IPS-NIHi7 (cell line): ENCODE measurements around the gene CLEC16A.

Source experiments
- DNase-seq: peaks from one replicate; pipeline ENCODE4 v3.0.0; 2012; ENCODE audit warnings: mixed read lengths; ENCODE audit errors: extremely low spot score

The CLEC16A gene

DNA sequence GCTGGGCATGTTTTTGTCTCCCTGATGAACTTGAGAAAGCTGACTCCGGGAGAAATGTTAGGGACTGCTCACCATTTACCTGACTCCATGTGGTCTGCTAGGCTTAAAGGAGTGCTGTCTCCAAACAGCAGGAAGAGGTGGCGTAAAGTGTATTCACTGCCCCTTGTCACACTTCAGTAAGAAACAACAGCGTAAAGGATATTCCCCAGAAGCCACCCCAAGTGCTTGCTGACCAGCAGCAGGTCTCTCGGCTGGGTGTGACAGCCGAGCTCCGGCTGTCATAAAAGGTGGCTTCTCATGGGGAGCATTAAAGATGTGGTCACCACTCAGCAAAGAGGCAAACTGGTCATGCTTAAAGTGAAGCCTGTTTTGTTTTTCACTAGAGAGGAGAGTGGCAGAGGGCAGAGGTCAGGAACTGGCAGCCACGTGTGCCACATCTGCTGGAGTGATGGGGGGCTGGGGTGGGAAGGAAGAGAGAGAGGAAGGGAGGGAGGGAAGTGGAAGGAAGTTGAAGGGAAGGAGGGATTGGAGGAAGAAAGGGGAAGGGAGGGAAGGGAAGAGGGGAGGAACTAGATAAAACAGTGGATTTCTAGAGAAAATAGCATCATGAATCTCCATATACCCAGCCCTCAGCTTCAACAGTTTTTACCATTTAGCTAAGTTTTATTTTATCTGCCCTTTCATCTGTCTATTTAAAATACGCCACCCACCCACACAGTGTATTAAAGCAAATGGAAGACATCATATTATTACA, 119.3 kb downstream of the CLEC16A start:
- DNase-seq: no peak

DNA sequence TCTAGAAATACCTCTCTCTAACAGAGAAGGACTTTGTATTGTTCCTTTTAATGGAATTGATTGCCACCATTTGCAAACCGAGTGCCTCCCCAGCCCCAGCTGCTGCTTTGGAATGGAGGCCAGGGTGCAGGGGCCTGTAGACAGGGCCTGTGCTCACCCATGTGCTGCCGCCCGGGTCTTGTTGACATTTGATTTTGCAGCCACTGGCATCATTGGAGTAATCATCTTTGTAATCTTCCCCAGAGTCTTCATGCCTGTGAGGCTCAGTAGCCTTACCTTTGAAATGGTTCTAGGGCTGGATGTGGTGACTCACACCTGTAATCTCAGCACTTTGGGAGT, 119.8 kb downstream of the CLEC16A start:
- no peak for DNase-seq

DNA sequence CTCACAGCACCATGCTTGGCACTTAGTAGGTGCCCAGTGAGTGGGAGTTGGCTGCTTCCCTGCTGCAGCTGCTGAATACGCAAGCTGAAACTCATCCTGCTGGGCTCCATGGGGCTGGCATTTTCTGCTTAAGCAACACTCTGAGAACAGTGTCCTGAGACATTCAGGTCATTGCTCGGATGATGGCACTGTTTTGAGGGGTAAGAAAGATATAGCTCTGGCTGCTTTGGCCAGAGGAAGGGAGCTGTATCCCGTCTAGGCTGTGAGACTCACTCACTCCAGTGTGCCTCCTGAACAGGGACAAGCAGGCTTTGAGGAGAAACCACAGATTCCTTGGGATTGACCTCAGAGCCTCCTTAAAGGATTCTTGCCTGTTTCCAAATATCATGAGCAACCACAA, 120.5 kb downstream of the CLEC16A start:
- no peak for DNase-seq

DNA sequence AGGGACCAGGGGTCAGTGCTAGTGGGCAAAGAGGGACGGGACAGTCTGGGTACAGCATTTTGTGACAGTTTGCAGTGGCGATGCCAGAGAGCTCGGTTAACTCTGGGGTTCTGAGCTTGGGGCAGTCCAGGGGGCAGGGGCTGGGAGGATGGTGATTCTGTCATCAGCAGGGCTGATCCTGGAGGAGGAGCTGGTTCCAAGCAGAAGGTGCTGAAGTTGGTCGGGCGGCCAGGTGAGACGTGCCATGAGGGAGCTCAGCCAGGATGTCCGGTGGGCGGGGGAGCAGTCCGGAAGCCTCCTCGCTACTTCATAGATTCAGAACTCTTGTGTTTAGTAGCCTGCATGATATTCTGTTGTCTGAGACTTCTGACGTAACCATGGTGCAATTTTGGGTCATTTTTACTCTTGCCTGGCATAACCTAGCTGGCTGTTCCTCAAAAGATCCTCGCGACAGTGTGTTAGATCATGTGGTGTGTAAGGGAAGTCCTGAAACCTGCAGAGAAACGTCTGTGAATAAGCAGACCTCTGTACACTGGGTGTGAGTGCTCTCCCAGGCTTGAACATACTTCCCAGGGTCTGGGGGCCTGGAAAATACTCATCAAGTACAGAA, 122.0 kb downstream of the CLEC16A start:
- no peak for DNase-seq

DNA sequence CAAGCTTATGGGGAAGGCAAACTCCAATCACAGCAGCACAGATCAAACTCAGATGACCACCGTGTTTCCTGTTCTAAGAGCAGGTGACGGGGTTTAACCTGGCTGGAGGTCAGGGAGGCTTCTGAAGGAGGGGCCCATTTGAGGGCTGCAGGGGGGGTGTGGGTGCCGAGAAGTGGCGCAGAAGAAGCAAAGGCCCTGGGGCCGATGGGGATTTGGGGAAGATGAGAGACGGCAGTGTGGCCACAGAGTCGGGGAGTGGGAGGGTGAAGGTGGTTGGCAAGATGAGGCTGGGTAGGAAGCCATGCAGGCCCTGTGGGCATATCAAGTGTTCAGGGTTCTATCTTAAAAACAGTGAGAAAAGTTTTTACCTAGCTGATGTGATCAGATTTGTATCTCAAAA, 122.9 kb downstream of the CLEC16A start:
- no peak for DNase-seq

DNA sequence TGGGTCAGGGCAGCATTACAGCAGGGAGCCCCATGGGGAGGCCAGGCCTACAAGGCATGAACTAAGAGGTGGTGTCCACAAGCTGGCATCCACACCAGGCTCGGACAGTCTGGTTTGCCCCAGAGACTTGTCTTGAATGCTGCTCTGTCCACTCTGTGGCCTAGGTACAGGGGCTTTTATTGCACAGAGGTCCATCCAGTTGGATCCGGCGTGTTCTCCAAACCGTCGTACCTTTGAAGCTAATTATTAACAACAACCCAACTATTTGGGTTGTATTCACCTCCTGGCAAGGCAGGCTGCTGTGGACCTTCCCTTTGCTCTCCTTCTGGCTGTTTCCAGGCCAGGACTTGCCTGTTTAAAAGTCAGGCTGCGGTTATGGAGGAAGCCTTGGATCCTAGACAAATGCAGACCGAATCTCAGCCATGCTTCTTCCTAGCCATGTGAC, 123.4 kb downstream of the CLEC16A start:
- no peak for DNase-seq

DNA sequence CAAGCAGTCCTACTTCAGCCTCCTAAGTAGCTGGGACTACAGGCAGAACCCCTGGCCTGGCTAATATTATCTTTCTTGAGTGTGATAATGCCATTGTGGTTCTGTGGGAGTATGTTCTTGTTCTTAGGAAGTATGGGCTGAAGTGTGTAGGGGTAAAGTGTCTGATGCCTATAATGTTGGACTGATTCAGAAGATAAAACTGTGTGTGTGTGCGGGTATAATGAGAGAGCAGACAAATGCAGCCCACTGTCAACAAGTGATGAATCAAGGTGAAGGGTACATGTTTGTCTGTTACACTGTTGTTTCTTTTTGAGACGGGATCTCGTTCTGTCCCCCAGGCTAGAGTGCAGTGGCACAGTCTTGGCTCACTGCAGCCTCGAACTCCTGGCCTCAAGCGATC, 127.5 kb downstream of the CLEC16A start:
- no peak for DNase-seq

DNA sequence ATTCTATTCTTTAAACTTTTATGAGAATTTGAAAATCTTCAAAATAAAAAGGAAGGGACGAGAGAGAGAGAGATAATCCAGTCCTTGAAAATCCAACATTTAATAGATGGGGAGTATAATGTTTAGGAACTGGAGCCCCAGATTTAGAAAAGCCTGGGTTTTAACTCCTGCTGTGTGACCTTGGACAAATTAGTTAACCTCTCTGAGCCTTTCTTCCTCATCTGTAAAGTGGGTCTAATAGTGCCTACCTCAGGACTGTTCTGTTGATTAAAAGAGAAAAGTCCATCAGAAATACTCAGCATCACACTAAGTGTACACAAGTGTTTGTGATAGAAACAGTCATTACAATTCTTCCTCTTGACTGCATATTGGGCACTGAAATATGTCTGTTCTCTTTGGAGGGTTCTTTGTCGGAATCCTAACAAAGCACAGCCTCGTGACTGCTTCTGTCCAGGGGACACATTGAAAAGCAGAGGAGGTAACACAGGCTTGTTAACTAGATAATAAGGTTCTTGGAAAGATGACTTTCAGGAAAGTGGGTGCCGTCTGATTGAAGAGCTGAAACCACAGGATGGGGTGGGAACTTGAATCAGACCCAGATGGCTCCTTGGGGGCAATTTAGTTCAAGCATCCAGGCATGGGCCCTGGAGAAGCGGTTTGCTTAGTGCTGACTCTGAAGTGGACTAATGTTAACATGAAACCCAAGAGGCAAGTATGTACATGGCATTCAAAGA, 128.2 kb downstream of the CLEC16A start:
- no peak for DNase-seq

DNA sequence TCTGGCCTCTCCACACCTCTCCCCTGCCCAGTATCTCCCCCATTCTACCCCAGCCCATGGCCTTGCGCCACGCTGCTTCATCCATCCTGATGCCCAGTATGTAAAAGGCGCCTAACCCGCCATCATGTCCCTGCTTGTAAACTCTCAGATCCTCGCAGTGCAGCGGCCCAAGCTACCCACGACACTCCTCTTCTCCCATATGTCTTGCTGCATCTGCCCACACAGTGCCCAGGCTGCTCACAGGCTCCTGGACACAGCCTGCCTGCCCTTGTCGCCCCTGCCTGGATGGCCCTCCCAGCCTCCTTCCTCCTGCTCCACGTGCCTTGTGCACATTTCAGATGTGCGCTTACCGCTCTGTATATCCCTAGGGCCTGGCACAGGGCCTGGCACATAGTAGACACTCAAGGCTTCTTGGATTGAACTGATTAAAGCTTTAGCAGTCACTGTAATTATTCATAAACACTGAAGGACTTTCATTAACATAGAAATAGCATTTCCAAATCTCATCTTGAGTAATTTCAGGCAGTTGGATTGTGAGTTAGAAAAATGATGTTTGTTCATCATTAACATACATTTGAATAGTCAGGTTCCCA, 129.1 kb downstream of the CLEC16A start:
- DNase-seq: no peak

DNA sequence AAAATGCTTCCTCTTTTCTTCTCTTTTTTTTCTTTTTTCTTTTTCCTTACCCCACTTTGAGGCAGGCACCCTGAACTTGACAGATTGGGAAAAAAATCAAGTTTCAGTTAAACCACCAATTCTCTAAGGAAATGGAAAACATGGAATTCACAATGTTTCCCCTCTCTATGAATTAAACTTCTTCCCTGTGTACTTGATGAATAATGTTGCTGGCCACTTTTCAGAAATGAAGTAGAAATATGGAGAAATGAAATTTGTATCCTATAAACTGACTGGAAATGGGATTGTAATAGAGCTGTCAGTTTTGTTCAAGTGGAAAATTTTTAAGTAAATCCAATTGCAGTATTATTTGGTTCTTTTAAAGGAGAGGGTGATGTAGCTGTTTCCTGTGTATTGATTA, 129.8 kb downstream of the CLEC16A start:
- no peak for DNase-seq

DNA sequence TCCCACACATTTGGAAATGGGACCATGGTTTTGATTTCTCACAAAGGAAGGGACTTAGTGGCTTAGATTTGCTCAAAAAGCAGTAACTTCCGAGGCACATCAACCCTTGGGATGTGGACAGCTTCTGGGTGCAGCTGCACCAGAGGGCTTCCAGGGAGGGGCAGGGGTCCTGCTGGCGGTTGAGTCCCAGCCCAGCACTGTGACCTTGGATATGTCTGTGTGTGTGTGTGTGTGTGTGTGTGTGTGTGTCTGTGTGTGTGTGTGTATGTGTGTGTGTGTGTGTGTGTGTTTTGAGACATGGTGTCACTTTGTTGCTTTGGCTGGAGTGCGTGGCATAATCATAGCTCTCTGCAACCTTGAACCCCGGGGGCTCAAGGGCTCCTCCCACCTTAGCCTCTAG, 130.8 kb downstream of the CLEC16A start:
- no peak for DNase-seq

DNA sequence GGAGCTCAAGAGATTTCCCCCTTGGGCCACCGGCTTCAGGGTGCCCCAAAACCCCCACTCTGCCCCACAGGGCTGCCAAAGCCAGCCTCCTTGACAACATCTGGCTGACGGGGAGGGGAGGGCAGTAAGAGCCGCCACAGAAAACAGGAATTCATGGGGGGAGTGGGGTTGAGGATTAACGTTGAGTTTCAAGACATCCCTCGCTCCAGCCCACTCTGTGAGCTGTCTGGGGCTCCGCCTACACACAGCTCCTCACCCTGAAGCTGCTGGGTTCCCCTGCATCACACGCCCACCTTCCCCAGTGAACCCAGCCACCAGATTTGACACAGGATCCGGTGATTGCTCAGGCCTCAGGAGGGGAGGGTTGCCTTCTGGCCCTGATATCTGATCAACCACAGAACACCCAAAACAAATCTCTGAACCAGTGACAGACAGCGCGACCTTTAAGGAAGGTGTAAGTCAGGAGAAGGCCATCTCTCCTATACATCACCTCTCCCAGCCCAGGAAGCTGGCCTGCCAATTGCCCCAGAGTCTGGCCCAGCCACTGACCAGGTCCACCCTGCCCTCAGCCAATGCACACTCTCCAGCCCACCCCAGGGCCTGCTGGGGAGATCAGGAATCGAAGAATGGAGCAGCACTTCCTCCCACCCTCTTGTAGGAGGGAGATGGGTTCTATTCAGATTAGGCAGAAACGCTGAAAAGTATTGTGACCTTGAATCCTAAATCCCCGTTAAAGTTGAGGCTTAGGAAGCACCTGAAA, 132.1 kb downstream of the CLEC16A start:
- peak; percentile 46 for DNase-seq

DNA sequence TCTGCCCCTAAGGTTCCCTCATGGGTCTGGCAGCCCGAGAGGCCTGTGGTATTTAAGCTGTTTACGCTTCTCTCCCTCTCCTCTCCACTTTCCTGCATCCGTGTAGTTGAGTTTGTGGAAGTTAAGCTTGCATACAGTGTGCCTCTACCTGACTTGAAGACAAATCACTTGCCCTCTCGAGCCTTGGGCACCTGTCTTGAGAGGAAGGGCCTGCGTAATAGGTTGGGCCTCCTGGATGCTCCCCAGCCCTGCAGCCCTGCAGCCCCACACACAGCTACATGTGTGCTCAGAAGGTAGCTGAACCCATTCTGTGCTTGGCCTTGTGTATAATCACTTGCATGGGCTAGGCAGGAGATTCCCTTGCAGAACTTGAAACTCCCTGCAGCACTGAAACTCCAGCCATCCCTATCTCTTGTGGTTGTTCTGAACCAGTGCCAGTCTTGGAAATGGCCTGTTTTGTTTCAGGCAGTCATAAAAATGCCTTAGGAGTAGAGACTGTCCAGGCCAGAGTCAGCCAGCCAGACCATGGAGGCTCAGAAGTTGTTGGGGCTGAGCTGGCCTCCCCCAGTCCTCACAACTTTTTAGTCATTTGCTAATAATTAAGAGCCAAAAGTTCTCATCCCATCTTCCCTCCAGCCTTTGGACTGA, 134.6 kb downstream of the CLEC16A start:
- no peak for DNase-seq

DNA sequence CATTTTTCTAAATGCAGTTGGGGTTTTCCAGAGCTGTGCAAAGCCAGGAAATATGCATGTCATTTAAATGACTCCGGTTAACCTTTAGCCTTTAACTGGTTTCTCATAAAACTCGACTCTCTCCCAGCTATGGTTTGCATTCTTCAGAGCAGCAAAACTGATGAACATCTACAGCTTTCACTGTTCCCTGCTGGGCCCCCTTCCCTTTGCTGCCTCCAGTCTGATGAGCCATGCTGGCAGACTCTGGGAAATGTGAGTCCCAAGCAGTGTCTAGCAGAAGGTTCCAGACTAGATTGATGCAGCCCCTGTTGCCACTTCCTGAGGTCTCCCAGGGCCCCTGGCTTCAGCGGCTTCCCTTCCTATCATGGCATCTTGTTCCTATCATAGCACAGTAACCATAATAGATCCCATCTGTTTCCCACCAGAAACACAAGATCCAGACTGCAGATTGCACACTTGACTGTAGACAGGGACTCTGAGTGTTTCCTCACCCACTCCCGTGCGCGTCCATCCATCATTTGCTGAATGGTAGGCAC, 135.4 kb downstream of the CLEC16A start:
- DNase-seq: no peak

DNA sequence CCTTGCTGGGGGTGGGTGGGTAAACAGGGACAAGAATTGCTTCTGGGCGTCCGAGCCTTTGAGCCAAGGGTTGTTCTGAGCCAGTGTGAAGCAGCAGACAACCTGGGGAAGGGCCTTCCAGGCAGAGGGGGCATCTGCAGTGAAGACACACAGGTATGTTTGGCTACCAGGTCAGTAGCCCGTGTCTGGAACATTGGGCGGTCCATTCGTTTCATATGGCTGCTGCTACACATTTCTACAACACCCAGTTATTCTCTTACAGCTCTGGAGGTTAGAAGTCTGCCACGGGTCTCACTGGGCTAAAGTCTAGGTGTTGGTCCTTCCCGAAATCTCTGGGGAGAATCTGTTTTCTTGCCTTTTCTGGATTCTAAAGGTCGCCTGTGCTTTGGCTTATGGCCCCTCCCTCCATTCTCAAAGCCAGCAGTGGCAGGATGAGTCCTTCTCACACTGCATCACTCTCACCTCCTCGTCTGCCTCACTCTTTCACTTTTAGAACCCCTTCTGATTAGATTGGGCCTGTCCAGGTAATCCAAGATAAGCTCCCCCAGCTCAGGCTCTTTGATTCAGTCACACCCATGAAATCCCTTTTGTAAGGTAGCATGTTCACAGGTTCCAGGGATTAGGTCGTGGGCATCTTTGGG, 136.1 kb downstream of the CLEC16A start:
- no peak for DNase-seq

DNA sequence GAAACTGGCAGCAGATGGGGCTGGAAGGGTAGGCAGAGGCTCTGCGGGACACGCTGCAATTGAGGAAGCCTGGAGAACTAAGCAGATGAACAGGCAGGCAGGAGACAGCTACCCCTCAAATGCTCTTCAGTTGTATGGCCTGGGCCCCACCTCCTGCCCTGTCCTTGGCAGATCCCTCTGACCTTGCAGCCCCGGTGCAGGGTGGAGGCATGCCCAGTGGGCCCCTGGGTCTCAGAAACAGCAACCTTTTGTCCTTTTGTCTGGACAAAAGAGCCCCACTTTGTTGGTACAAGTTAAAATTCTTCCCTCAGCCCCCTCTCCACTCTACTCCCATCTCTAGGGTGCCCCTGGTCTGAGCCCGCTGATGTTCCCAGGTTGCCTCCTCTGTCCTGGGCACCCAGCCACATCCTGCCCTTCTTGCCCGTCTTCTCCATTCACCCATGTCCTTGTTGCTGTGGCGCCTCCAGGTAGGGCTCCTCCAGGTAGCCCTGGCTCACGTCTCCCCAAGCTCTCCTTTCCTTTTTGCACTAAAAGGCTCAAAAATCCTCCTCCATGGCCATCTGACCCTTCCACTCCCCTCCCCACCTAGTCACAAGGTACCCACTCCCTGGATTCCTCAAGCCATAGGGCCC, 136.8 kb downstream of the CLEC16A start:
- no peak for DNase-seq

DNA sequence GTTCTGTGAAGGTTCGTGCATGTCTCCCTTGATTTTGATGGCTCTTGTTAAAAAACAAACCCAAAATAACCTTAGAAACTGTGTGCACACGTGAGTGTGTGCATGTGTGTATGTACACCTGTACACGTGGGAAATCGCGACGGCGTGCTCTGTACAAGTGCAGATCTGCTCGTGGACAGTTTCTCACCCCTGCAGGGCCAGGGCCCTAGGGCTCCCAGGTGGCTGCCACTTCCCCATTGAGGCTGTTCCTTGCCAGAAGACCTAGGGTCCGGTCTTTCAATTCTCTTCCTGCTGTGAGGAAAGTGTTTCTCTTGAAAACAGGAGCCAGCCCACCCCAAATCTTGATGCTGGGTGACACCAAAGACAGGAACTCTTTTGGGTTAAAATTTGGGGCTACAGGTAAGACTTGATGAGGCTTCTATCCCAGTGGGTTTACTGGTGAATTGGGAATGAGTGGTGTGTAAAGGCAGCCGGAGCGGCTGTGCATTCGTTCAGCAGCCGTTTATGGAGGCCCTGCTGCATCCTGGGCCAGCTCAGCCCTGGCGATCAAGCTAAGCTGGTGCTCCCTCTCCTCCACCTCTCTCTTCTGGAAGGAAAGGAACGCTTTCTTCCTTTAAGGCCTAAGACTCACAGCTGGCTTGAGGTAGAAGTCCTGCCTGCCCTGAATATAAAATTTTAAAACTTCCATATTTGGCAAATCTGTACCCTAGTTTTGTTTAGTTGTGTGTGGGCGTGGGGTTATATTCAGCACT, 137.9 kb downstream of the CLEC16A start:
- DNase-seq: no peak

DNA sequence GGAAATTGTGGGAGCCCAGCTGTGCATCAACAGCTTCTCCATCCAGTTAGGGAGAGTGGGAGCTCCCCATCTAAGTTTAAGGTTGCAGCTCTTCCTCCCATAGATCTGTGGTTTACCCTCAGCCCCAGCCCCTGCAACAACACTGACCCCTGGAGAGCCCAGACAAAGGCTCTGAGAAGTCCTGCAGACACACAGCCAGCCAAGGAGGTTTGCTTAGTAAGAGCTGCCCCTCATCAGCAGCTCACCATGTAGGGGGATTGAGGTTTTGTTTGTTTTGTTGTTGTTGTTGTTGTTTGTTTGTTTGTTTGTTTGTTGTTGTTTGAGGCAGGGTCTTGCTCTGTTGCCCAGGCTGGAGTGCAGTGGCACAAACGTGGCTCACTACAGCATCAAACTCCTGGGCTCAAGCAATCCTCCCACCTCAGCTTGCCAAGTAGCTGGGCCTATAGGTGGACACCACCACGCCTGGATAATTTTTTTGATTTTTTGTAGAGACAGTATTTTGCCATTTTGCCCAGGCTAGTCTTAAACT, 138.6 kb downstream of the CLEC16A start:
- DNase-seq: no peak

DNA sequence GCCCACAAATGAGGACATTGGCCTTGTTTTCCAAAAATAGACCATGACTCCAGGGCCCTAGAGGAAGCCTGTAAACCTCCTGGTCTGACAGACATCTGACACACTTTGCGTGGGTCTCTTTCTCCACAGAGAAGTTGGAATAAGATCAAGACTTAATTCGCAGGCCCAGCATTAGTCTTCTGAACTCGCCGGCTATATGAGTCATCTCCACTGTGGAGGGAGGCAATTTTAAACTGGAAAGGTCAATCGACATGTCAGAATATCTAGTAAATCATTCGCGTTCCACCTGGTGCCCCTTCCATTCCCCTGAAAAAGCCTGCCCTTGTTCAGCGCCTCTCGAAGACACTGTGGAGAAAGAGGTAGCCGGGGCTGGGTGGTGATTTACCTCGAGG, 140.1 kb downstream of the CLEC16A start:
- no peak for DNase-seq
